HEK293 (cell line): ENCODE measurements around the gene EEFSEC.

ENCODE experiments used
- CTCF ChIP-seq: fragments of 450-650 bp; formaldehyde crosslinking; IDR thresholded peaks from 2 replicates; pipeline ENCODE4 v1.5.1; 2016; ENCODE audit warnings: missing biosample characterization, missing genetic modification characterization
- SP2 ChIP-seq: fragments of 450-650 bp; formaldehyde crosslinking; IDR thresholded peaks from 2 replicates; pipeline ENCODE4 v1.5.1; 2016; ENCODE audit warnings: missing biosample characterization, missing genetic modification characterization
- ZNF16 ChIP-seq: fragments of 450-650 bp; formaldehyde crosslinking; IDR thresholded peaks from 2 replicates; pipeline ENCODE4 v1.5.1; 2016; ENCODE audit warnings: low read depth, missing biosample characterization, missing genetic modification characterization
- ZNF24 ChIP-seq: fragments of 450-650 bp; formaldehyde crosslinking; IDR thresholded peaks from 2 replicates; pipeline ENCODE4 v1.5.1; 2016; ENCODE audit warnings: missing biosample characterization, missing genetic modification characterization
- ZNF311 ChIP-seq: fragments of 450-650 bp; formaldehyde crosslinking; IDR thresholded peaks from 2 replicates; pipeline ENCODE4 v1.5.1; 2017; ENCODE audit warnings: missing biosample characterization, missing genetic modification characterization, borderline replicate concordance
- ZNF549 ChIP-seq: fragments of 450-650 bp; IDR thresholded peaks from 2 replicates; pipeline ENCODE4 v1.5.1; 2018; ENCODE audit warnings: missing biosample characterization, missing genetic modification characterization, mild to moderate bottlenecking, inconsistent platforms, moderate library complexity

- TF ChIP-seq ZNF16 (tag by site-specific recombination) (no peak), CTCF (tag by site-specific recombination) (no peak), SP2 (tag by site-specific recombination) (no peak), ZNF24 (tag by site-specific recombination) (no peak), ZNF311 (tag by site-specific recombination) (no peak), ZNF549 (tag by site-specific recombination) (no peak)
Measured at GRCh38 chr3:128348805-128349531, 195.7 kb downstream of the EEFSEC start.
